Measurements from ENCODE around the gene RFFL. TPM values are rescaled to one million over a fixed set of nuclear protein-coding genes. Genes with fewer than 3 reads are reported as not detected.

Gene RFFL
- total and polyA plus RNA-seq, 9 of the 15 experiments (the other 6 are each of a cell fraction or from before 2014, with no cell fraction given), result 3.4 to 18.1 (median 12.8) TPM

GRCh38 chr17:35101725-35102124 is 38.2 kb upstream of the RFFL start:
- no peaks in the 10 kb centered on the region for H3K27me3 ChIP-seq (ENCODE audit: control insufficient read depth in 2 of 2, insufficient read depth in 2 of 2, low read length in 2 of 2)
- POLR2A ChIA-PET, result interaction anchor here (0.7 kb wide), 1 partner anchor 565 kb away, joined by 3 read pairs; no protein-coding TSS in a partner anchor
- in situ Hi-C loops (cut with MboI), result no loop called here

More at GRCh38 chr17:35101725-35102124, 38.2 kb upstream of the RFFL start:
- WGBS (ENCODE audit: insufficient coverage, low coverage, missing lambda C conversion rate), result 80% methylated on average over 2 of the region's 2 CpGs
- TF ChIP-seq L3MBTL2 (IDR thresholded peaks at IDR 0.05), result no peak
- no peak for TF ChIP-seq LEF1 (IDR thresholded peaks at IDR 0.05)
- no peak for TF ChIP-seq ZNF830 (CRISPR knock-in tag; IDR thresholded peaks at IDR 0.05)
- TF ChIP-seq POLR3G (IDR thresholded peaks at IDR 0.05; ENCODE audit: extremely low read depth, insufficient read length, insufficient replicate concordance), result no peak
- no peak for TF ChIP-seq HMGN3 (IDR thresholded peaks at IDR 0.05; ENCODE audit: borderline replicate concordance, extremely low read depth, insufficient read length, low read depth, low read length)
- TF ChIP-seq ZSCAN29 (IDR thresholded peaks at IDR 0.05), result no peak
- no peak for TF ChIP-seq ATF2 (CRISPR knock-in tag; IDR thresholded peaks at IDR 0.05)
- no peak for TF ChIP-seq PPARD (CRISPR knock-in tag; IDR thresholded peaks at IDR 0.05)
- TF ChIP-seq FIP1L1 (IDR thresholded peaks at IDR 0.05; ENCODE audit: low read depth, low read length, poor library complexity, severe bottlenecking), result no peak
- no peak for TF ChIP-seq PHF21A (IDR thresholded peaks at IDR 0.05; ENCODE audit: borderline replicate concordance, low read depth)
- no peak for TF ChIP-seq DIDO1 (tag; IDR thresholded peaks at IDR 0.05; ENCODE audit: low read depth)
- no peak for TF ChIP-seq CBFA2T3 (IDR thresholded peaks at IDR 0.05)
- TF ChIP-seq ZNF408 (CRISPR knock-in tag; IDR thresholded peaks at IDR 0.05; ENCODE audit: low read depth), result no peak
- TF ChIP-seq ELF1 (tag; IDR thresholded peaks at IDR 0.05), result no peak
- TF ChIP-seq TCFL5 (CRISPR knock-in tag; conservative IDR thresholded peaks at IDR 0.05), result no peak
- no peak for TF ChIP-seq SNAPC5 (CRISPR knock-in tag; IDR thresholded peaks at IDR 0.05)
- TF ChIP-seq CLOCK (CRISPR knock-in tag; IDR thresholded peaks at IDR 0.05; ENCODE audit: borderline replicate concordance), result no peak
- TF ChIP-seq ATF7 (IDR thresholded peaks at IDR 0.05), result no peak
- Histone ChIP-seq H3K4me3 (no peak overlapping the region), H3K4me2 (ENCODE audit: insufficient read depth, low read length) (no peak overlapping the region), H3K36me3 (ENCODE audit: control insufficient read depth, insufficient read depth, low read length) (peaks cover 61% of the 10 kb centered on the region; the same call in 2 of the 3 replicates), H3K9ac (ENCODE audit: insufficient read depth in 1 of 2, low read depth in 2 of 2, low read length in 2 of 2) (no peak overlapping the region), H3K9me3 (replicated peaks; ENCODE audit: control insufficient read depth, insufficient read depth, low read depth, low read length) (no peaks in the 10 kb centered on the region), H3K27ac (ENCODE audit: extremely low read depth, low read depth, low read length) (no peak overlapping the region), H3K79me2 (ENCODE audit: control insufficient read depth, insufficient read depth, low read length) (no peaks in the 10 kb centered on the region), H4K20me1 (replicated peaks; ENCODE audit: control insufficient read depth, insufficient read depth, low read length) (no peaks in the 10 kb centered on the region), H2AFZ (ENCODE audit: low read depth, low read length) (no peak overlapping the region), H3K4me1 (replicated peaks in 1 of 2; ENCODE audit: control insufficient read depth in 2 of 2, insufficient read depth in 2 of 2, low read length in 2 of 2) (no peaks in the 10 kb centered on the region), H3K9me1 (ENCODE audit: control insufficient read depth, insufficient read depth, low read length) (no peaks in the 10 kb centered on the region)
- no peak for ATAC-seq
- CTCF ChIA-PET (ENCODE audit: low intra/inter-chr PET ratio), result interaction anchor here (0.7 kb wide), 1 partner anchor 21 kb away, joined by 4 read pairs; no protein-coding TSS in a partner anchor
- FAIRE-seq, result no peak
- DNase-seq (ENCODE audit: extremely low read depth in 1 of 4, low spot score in 3 of 4), result no peak
- intact Hi-C loops (cut with micrococcal nuclease), result no loop called here
- no TSS peak for BruUV-seq (replicated peaks)

Data from K562 (cell line).